Measurements from ENCODE around the gene TMPRSS6.

DNA sequence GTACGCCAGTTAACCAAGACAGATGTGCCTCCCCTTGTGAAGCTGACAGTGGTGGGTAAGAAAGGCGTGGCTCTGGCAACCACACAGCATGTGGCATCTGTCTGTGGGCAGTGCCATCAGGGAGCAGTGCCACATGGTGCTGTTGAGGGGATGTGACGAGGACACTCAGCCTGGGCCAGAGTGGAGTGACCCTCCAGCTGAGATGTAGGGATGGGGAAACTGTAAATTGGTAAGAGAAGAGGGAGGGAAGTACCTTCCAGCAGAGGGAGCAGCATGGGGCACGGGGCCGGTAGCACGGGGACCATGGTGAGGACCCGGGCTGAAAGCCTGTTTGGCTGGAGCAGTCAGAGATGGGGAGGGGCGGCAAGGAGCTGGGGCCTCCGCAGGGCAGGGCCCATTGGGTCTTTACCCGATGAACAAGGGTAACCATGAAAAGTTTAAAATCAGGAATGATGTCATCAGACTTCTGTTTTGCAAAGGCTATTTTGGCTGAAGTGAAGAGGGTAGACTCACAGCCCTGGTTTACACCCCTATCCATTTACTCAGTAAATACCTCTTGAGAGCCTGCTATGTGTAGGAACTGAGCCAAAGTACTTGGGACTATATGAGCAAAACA, 10.4 kb downstream of the TMPRSS6 start:
- TF ChIP-seq, protein P1, sequence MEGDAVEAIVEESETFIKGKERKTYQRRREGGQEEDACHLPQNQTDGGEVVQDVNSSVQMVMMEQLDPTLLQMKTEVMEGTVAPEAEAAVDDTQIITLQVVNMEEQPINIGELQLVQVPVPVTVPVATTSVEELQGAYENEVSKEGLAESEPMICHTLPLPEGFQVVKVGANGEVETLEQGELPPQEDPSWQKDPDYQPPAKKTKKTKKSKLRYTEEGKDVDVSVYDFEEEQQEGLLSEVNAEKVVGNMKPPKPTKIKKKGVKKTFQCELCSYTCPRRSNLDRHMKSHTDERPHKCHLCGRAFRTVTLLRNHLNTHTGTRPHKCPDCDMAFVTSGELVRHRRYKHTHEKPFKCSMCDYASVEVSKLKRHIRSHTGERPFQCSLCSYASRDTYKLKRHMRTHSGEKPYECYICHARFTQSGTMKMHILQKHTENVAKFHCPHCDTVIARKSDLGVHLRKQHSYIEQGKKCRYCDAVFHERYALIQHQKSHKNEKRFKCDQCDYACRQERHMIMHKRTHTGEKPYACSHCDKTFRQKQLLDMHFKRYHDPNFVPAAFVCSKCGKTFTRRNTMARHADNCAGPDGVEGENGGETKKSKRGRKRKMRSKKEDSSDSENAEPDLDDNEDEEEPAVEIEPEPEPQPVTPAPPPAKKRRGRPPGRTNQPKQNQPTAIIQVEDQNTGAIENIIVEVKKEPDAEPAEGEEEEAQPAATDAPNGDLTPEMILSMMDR (IDR thresholded peaks at IDR 0.05) = no peak
- TF ChIP-seq POLR2A (IDR thresholded peaks at IDR 0.05) = no peak
